Stimulated activated CD4-positive, alpha-beta T cell treated with anti-CD3 and anti-CD28 coated beads, TNF-alpha, amount 100 ng/mL, for 48 hours (primary cell): ENCODE measurements around the gene HINT2.

Source experiments
- DNase-seq, 3 donors: peaks; one replicate each; pipeline ENCODE4 v3.0.0-alpha.2; 2020; ENCODE audit warnings: low read depth in 3 of 3

HINT2 gene

DNA sequence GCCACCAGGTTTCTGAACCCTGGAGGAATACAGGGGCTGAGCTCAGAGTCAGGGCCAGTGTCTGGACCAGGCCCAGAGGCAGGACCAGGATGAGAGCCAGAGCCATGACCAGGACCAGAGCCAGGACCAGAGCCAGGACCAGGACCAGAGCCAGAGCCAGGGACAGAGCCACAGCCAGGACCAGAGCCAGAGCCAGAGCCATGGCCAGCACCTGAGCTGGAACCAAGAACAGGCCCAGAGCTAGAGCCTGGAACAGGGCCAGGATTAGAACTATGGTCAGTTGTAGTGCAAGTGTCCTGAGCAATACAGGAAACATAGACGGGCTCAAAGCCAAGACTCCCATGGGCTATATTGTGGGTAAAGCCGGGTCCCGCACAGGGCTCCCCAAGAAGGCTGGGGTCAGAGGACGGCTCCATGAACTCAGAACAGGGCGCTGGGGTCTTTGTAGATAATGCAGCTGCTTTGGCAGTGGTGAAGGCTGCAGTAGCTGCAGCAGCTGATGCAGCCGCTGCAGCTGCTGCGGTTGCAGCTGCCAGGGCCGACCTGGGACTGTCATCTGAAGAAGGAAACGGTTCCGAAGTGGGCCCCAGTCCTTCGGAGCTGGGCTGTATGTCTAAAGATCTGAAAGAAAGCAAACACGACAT is 3.3 kb downstream of the HINT2 start:
- no peak for DNase-seq

DNA sequence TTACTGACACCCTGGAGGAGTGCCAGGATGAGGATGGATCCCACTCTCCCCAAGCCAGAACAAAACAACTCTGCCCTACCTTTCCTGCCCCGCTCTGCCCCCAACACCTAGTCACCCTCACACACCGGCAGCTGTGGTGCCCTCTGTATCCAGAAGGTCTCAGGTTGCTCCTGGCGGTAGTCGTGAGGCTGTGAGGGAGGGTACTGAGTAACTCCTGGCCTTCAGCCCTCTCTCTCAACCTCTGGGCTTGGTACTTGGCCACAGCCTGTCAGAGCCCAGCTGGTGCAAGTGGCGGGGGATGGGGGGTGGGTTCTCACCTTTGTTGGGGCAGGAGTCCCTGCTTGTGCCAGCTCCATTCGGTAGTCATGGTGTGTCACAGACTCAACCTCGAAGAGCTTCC is 4.7 kb downstream of the HINT2 start:
- DNase-seq = no peak

DNA sequence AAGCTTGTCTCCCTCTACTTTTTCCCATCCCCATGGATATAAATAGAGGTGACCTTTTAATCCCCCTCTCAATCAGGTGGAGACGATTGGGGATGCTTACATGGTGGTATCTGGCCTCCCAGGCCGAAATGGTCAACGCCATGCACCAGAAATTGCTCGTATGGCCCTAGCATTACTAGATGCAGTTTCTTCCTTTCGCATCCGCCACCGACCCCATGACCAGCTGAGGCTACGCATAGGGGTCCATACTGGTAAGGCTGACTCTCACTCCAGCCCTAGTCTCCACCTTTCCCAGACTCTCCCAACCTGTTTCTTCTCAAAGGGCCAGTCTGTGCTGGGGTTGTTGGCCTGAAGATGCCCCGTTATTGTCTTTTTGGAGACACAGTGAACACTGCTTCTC is 6.4 kb downstream of the HINT2 start:
- DNase-seq = no peak

DNA sequence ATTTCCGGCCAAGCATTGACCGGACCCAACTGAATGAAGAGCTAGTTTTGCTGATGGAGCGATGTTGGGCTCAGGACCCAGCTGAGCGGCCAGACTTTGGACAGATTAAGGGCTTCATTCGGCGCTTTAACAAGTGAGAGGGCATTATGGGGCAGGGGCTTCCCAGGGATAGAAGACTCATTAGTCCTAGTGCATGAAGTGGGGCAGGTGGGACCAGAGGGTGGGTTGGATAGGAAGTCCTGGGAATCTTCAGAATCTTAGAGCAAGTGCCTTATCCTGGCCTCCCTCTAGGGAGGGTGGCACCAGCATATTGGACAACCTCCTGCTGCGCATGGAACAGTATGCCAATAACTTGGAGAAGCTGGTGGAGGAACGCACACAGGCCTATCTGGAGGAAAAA is 8.7 kb downstream of the HINT2 start:
- no peak for DNase-seq

DNA sequence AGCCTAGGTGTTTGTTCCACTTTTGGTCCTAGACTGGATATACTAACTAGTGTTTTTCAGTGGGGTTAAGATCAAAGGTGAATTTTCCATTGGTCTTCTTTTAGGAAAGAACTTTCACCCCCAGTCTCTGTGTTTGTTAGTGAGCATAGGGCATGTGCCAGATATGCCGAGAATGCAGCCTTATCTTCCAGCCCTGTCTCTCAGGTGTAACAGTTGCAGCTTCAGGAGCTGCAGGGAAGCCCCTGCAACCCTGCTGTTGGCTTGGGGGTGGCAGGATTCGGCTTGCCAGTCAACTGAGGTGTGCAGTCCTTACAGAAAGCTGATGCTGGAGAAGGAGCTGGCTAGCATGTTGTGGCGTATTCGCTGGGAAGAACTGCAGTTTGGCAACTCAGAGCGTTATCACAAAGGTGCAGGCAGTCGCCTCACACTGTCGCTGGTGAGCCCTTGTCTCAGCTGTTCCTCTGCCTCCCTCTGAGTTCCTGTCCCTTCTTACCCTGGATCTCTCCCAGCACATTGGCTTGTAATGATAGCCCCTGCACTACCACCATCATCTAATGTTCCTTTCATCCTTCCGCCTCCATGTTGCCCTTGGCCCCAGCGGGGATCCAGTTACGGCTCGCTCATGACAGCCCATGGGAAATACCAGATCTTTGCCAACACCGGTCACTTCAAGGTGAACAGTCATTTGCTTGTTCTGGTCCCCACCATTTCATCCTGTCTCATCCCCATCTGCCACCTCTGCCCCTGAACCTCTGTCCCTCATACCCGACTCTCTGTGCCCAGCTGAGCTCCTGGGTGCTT is 13.3 kb downstream of the HINT2 start:
- DNase-seq = no peak

DNA sequence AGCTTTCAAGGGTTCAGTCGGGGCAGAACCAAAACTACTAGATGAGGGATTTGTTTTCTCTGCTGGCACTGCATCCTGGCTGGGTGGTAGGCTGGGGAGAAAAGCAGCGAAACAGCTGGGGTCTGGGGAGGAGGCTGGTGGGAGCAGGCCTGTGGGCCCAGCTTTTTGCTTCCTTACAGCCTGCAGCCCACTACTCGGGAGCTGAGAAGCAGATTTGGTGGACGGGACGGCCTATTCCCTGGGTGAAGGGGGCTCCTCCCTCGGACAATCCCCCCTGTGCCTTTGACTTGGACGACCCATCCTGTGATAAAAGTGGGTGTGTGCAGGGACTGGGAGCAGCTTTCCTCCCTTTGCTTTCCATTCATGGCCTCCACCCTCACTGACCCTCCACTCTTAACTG is 14.3 kb downstream of the HINT2 start:
- DNase-seq = no peak

DNA sequence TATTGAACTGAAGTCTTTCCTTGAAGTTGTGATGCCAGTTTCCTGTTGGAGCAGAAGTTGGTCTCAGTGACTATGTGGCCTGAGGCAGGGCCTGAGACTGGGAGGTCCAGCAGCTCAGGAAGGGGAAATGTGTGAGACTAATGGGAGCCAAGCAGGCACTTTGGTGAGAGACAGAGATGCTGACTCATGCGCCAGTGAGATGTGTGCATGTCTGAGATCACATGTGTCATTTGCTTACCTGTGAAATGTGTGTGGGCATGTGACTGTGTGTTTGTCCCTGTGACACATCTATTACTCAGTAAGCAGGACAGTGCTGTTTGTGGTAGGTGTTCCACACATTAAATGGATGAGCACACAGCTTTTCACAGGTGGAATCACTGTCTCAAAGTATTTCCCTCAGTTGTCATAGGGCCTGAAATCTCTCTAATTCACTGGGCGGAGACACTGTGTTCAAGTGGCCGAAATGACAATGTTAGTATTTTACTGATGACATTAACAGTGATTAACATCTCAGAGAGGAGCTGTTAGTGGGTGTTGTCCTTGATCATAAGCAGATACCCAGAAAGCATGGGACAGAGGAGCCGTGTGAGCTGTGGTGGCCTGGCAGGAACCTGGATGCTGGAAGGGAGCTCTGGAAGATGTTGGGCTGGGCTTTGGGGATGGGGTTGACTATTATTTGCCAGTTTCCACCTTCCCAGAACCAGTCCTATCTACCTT is 16.0 kb downstream of the HINT2 start:
- DNase-seq = peak; percentile 25 to 50 (median 48)

DNA sequence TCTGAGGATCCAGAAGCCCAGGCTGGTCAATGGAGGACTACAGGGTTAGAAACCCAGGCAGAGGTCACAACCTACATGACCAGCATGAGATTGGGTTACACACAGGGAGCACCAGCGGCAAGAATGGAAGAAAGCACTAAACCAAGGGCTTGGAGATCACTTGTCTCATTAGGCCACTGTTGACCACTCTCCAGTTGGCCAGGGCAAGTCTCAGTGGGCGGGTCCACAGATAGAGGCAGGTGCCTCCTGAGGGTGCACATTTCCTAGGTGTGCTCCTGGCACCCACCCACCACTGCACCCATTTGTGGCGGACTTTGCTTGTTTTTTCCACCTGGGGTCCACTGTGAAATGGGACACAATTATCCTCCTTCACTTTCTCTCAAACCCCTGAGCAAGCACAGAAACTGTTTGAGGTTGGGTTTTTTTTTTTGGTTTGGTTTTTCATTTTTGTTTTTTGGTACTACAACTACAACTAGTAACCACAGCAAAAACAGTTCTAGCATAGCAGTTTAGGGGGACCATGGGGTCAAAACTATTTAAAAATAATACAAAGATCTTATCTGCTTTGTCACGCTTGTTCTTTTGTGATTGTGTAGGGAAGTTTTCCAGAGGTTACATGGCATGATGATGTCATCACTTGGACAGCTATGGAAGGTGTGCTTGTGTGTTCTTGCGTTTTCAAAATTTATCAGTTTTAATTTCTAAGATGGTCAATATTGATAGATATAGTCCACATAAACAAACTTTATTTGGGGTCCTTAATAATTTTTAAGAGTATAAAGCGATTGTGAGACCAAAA is 17.3 kb downstream of the HINT2 start:
- no peak for DNase-seq

DNA sequence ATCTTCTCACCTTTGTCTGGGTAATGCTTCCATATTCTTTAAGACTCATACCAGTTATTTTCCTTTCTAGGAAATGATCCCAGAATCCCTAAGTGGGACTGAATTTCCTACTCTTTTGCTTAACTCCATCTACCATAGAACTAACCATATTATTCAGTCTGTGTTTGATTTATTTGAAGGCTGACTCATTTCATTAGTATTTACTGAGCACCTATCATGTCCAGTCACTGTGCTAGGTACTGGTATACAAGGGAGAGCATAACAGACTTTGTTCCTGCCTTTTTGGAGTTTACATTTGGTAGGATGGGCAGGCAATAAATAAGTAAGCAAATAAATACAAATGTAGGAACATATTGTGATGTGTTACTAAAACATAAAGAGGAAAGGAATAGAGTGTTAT is 19.1 kb downstream of the HINT2 start:
- no peak for DNase-seq

DNA sequence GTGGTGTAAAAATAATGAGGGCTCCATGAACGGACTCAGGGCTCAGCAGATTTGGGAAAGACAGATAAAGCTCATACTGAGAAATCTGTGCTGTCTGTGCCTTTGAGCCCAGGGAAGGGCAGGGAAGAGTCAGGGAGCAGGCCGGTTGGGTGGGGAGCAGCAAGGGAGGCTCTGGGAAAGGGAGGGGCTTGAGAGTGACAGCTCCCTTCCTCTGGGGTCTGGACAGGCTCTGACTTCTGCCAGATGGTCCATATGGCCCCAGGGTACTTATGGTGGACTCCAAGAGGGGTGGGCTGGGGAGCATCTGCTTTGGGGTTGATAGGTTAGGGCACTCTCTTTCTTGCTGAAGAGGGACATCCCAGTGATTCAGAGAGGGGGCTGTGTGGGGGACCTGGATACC is 21.4 kb downstream of the HINT2 start:
- no peak for DNase-seq

DNA sequence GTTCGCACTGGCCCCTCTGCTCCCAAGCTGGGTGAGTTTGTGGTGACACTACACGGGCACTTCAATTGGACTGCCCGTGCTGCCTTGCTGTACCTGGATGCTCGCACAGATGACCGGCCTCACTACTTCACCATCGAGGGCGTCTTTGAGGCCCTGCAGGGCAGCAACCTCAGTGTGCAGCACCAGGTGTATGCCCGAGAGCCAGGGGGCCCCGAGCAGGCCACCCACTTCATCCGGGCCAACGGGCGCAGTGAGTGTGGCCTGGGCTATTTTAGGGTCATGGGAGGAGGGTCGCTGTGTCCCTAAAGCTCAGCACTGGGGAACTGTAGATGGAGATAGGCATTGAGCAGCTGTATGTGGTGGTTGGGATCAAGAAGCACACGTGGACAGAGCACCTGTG is 22.0 kb downstream of the HINT2 start:
- DNase-seq = no peak

DNA sequence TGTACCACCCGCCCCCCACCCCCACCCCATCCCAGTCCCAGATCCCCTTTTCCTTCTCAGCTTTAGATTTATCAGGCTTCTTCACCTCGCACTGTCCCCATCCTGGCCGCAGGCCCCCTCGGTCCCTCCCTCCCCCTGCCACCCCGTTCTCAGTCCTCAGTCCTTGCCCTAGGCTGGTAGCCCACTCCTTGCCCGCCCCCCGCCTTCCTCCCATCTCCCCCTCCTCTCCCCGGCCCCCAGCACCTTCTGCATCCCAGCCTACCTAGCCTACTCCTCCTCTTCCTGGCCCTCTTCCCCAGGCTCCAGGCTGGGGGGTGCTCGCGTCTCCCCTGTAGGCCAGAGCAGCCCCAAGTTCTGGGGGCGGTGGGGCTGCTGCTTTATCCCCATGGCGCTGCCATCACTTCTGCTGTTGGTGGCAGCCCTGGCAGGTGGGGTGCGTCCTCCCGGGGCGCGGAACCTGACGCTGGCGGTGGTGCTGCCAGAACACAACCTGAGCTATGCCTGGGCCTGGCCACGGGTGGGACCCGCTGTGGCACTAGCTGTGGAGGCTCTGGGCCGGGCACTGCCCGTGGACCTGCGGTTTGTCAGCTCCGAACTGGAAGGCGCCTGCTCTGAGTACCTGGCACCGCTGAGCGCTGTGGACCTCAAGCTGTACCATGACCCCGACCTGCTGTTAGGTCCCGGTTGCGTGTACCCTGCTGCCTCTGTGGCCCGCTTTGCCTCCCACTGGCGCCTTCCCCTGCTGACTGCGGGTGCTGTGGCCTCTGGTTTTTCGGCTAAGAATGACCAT is 22.6 kb downstream of the HINT2 start:
- DNase-seq = no peak

DNA sequence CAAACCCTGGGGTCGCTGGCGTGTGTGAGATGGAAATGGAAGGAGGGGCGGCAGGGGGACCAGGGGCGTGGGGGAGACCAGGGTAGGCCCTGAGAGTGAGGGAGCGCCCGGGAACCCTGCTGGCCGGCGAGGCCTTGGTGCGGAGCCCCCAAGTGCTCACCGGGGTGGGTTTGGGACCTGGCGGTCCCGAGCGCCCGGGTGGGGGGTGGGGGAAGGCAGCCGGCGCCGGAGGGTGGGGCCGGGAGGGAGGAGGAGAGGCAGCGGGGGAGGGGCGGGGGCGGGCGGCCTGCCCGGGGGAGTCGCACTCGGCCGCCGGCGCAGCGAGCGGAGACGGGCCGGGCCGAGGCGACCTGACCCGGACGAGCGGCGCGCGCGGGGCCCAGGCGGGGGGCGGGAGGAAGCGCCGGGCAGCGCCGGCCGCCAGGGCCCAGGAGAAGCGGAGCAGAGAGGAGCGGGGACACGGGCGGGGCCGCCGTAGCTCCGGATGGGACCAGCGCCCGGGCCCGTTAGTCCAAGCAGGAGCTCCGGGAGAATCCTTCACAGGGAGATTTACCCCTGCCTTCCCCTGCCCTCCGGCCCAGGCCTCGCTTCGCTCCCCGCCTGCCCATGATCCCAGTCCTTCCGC is 23.4 kb downstream of the HINT2 start, which contains the start of gene NPR2:
TSS of gene NPR2 (plus strand) at position 295 of the 625 bp plus-strand sequence. CDS start 818 bp downstream, outside the sequence.
- DNase-seq = no peak

DNA sequence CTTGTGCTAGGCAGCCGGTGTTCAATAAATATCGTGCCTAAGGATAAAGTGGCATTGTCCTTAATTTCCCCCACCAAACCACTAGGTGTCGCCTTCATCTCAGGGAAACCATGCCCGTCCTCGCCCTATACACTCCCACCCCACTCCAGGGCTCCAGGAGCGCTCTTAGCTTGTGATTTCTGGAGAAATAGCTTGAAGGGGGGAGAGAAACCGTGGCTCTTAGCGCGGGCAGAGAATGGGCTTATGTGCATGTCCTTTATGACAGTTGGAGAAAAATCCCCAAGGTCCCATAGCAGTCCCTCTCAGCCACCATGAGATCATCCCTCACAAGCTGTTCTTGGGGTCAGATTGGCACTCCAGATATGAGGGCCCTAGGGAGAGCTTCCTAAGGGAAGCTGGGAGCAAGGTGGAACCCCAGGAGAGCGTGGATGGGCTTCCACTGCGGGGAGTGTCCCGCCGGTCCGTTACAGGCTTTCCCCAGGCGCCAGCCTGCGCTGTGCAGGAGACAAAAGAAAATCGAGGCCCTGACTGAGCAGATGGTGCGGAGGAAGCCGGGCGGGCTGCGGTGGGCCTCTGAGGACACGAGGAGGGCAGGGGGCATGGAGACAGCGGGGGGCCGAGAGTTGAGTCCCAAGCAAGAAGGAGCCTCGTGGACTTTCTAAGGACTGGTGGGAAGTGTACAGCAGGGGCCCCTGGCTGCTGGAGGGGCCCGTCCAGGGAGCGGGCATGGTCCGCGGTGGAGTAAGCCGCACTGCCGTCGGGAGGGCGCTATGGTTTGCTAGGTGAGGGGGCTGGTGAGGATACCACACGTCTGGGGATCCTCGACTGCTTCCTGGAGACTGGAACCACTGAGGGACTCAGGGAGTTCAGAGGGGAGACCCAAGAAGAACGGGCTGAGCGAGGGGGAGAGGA is 24.2 kb downstream of the HINT2 start:
- DNase-seq = peak in 2 of 3 donors; percentile 21 to 31

DNA sequence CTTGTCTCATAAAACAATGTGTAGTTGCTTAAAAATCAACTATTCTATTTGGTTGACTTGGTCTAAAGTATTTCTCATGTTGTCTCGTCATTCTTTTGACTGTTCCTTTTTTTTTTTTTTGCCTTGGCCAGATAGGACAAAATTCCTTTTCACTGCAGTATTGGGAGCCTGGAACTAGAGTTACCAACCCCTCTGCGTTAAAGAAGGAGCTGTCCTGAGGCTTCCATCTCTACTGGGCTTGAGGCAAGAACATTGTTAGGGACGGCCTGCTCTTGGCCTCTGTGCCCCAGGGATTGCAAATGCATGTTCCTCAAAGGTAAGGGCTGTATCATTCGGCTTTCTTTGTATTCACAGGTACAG is 24.8 kb downstream of the HINT2 start:
- no peak for DNase-seq

DNA sequence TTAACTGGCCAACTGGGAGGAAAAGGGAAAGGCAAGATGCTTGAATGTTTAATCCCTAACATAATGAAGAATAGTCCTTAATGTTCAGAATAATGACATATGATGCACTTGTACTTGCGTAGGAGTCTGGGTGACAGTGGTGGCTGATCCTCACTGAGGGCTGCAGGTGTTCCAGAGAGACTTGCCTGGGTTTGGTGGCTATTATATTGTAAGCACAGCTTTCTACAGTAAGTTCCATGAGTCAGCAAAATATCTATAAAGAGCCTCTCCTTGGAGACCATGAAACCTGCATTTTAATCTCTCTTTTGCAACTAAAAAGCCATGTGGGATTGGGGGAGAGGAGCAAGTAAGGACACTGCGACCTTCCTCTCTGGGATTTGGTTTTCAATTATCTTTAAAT is 25.3 kb downstream of the HINT2 start:
- DNase-seq = no peak

DNA sequence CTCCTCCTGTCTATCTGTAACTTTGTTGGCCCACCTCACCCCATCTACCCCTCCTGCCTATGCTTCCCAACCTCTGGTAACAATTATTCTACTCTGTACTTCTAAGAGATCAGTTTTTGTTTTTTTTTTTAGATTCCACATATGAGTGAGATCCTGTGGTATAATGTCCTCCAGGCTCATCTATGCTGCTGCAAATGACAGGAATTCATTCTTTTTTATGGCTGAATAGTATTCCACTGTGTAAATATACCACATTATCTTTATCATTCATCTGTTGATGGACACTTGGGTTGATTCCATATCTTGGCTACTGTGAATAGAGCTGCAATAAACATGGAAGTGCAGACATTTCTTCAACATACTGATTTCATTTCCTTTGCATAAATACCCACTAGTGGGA is 31.4 kb downstream of the HINT2 start:
- DNase-seq = no peak

DNA sequence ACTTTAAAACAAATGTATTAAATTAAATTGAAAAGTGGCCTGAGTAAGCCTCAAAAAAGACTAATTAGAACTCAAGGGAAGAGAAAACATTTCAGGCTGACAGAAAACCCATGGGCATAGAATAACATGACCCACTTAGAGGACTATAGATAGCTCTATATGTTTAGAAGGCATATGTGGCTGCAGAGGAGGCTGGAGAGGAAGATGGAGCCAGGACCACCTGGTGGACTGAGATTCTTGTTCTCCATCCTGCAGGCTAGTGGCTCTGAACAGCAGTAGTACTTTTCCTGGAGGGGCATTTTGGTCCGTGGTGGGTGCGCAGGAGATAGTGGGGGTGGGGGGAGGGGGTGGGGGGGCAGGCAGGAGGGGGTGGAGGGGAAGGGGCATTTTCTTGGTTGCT is 33.8 kb downstream of the HINT2 start:
- no peak for DNase-seq

DNA sequence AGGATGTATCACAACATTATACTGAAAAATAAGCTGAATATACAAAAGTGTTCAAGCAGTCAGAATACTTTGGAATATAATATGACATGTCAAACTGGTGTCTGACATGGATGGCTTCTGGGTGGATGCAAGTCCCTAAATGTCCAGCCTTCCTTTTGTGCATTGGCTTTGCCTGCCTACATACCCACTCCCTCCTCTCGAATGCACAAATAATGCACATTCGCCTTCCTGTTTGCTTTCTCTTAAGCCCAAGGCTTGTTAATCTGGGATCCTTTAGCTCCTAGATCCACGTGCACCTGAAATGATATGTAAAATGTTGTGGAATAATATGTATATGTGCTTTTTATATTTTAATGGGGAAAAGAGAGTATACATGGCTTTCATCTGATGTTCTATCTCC is 36.3 kb downstream of the HINT2 start:
- DNase-seq = no peak

DNA sequence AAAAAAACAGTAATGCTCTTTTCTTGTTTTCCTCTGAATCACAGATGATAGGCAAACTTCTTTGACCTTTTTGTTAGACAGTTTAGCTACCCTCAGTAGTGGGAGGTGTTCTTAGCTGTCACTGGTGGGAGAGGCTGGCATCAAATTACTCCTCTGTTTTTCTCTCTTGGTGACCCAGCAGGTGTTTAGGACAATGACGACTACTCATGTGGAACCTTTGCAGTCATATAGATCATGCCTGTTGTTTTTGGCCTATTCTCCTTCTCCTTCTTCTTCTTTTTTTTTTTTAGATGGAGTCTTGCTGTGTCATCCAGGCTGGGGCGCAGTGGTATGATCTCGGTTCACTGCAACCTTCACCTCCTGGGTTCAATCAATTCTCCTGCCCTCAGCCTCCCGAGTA is 38.8 kb downstream of the HINT2 start:
- no peak for DNase-seq
